ENCODE measurements around the gene NRN1L.

Gene NRN1L

GRCh38 chr16:67872631-67873434 lies 11.9 kb upstream of the NRN1L start, which contains the start of gene EDC4:
EDC4 (plus strand) TSS chr16:67873052; CDS start chr16:67873262, 210 bp downstream.
- no peak for TF ChIP-seq CTCF (conservative IDR thresholded peaks at IDR 0.05; ENCODE audit: low read depth, low read length)
- peak within 1 kb of the TSS; percentile 60 for H3K27ac ChIP-seq
- 0 out of 2 replicates have a peak, but pooled peaks cover 4% of the 10 kb centered on the region for H3K36me3 ChIP-seq (ENCODE audit: insufficient read depth)
- H4K20me1 ChIP-seq (ENCODE audit: insufficient read depth) = no peaks in the 10 kb centered on the region
- peak within 1 kb of the TSS; percentile 51 for H3K4me3 ChIP-seq (IDR thresholded peaks at IDR 0.05; ENCODE audit: insufficient read depth, low read depth, low read length)
- H3K27me3 ChIP-seq (ENCODE audit: insufficient read depth, low read depth) = no peaks in the 10 kb centered on the region
- peak within 1 kb of the TSS; percentile 70 for H2AFZ ChIP-seq (ENCODE audit: low read depth)
- peak within 1 kb of the TSS; percentile 89 for H3K4me2 ChIP-seq
- peaks cover 51% of the 10 kb centered on the region for H3K4me1 ChIP-seq (ENCODE audit: low read depth, poor library complexity, severe bottlenecking)
- peaks cover 30% of the 10 kb centered on the region for H3K79me2 ChIP-seq (ENCODE audit: insufficient read depth, low read depth)
- peak within 1 kb of the TSS; percentile 86 for H3K9ac ChIP-seq

GRCh38 chr16:67873435-67874370 lies 11.0 kb upstream of the NRN1L start:
- peak overlapping the region; percentile 70 for H2AFZ ChIP-seq (ENCODE audit: low read depth)
- peaks cover 9% of the 10 kb centered on the region; the same call in 1 of the 2 replicates for H3K36me3 ChIP-seq (ENCODE audit: insufficient read depth)
- H3K27me3 ChIP-seq (ENCODE audit: insufficient read depth, low read depth) = no peaks in the 10 kb centered on the region

GRCh38 chr16:67874372-67874771 lies 10.3 kb upstream of the NRN1L start:
- Histone ChIP-seq H3K9ac (no peak overlapping the region), H4K20me1 (ENCODE audit: insufficient read depth) (no peaks in the 10 kb centered on the region)
- TF ChIP-seq CTCF (conservative IDR thresholded peaks at IDR 0.05; ENCODE audit: low read depth, low read length) = no peak

More at GRCh38 chr16:67873435-67874370, 11.0 kb upstream of the NRN1L start:
- H3K27ac ChIP-seq = peak overlapping the region; percentile 60
- TF ChIP-seq CTCF (conservative IDR thresholded peaks at IDR 0.05; ENCODE audit: low read depth, low read length) = no peak
- H3K4me2 ChIP-seq = peak overlapping the region; percentile 89
- H3K4me1 ChIP-seq (ENCODE audit: low read depth, poor library complexity, severe bottlenecking) = peaks cover 51% of the 10 kb centered on the region
- no peaks in the 10 kb centered on the region for H4K20me1 ChIP-seq (ENCODE audit: insufficient read depth)
- H3K4me3 ChIP-seq (IDR thresholded peaks at IDR 0.05; ENCODE audit: insufficient read depth, low read depth, low read length) = peak overlapping the region; percentile 51
- H3K79me2 ChIP-seq (ENCODE audit: insufficient read depth, low read depth) = peaks cover 30% of the 10 kb centered on the region
- peak overlapping the region; percentile 86 for H3K9ac ChIP-seq

GRCh38 chr16:67877064-67877463 lies 7.6 kb upstream of the NRN1L start:
- Histone ChIP-seq H3K4me2 (no peak overlapping the region), H2AFZ (ENCODE audit: low read depth) (no peak overlapping the region), H3K36me3 (ENCODE audit: insufficient read depth) (peaks cover 18% of the 10 kb centered on the region; the same call in 1 of the 2 replicates), H4K20me1 (ENCODE audit: insufficient read depth) (no peaks in the 10 kb centered on the region), H3K9ac (no peak overlapping the region), H3K4me1 (ENCODE audit: low read depth, poor library complexity, severe bottlenecking) (peaks cover 26% of the 10 kb centered on the region), H3K27ac (no peak overlapping the region), H3K4me3 (IDR thresholded peaks at IDR 0.05; ENCODE audit: insufficient read depth, low read depth, low read length) (no peak overlapping the region), H3K27me3 (ENCODE audit: insufficient read depth, low read depth) (no peaks in the 10 kb centered on the region), H3K79me2 (ENCODE audit: insufficient read depth, low read depth) (peaks cover 30% of the 10 kb centered on the region)
- no peak for TF ChIP-seq CTCF (conservative IDR thresholded peaks at IDR 0.05; ENCODE audit: low read depth, low read length)

More at GRCh38 chr16:67874372-67874771, 10.3 kb upstream of the NRN1L start:
- no peak overlapping the region for H3K27ac ChIP-seq
- peaks cover 30% of the 10 kb centered on the region for H3K79me2 ChIP-seq (ENCODE audit: insufficient read depth, low read depth)
- H3K36me3 ChIP-seq (ENCODE audit: insufficient read depth) = peaks cover 14% of the 10 kb centered on the region; the same call in 1 of the 2 replicates
- peaks cover 51% of the 10 kb centered on the region for H3K4me1 ChIP-seq (ENCODE audit: low read depth, poor library complexity, severe bottlenecking)
- H2AFZ ChIP-seq (ENCODE audit: low read depth) = no peak overlapping the region
- H3K4me2 ChIP-seq = peak overlapping the region; percentile 89
- H3K27me3 ChIP-seq (ENCODE audit: insufficient read depth, low read depth) = no peaks in the 10 kb centered on the region
- H3K4me3 ChIP-seq (IDR thresholded peaks at IDR 0.05; ENCODE audit: insufficient read depth, low read depth, low read length) = no peak overlapping the region
